ENCODE measurements around the gene NTN1. TPM values are rescaled to one million over a fixed set of nuclear protein-coding genes. Genes with fewer than 3 reads are reported as not detected.

The NTN1 gene
- total RNA-seq, 1 experiment from 2014 or later, result 14.5 TPM

GRCh38 chr17:9290226-9290613 lies 268.9 kb downstream of the NTN1 start:
- ChIA-PET POLR2A (no interaction called here), CTCF (no interaction called here)
- BruUV-seq (replicated peaks), result no TSS peak
- TF ChIP-seq SIN3A (IDR thresholded peaks at IDR 0.05; ENCODE audit: borderline replicate concordance, insufficient read depth, low read depth, low read length), result no peak
- no peak for TF ChIP-seq POLR2AphosphoS5 (IDR thresholded peaks at IDR 0.05; ENCODE audit: low read depth, low read length)
- no peak for TF ChIP-seq CTCF (IDR thresholded peaks at IDR 0.05)
- TF ChIP-seq, protein P1, sequence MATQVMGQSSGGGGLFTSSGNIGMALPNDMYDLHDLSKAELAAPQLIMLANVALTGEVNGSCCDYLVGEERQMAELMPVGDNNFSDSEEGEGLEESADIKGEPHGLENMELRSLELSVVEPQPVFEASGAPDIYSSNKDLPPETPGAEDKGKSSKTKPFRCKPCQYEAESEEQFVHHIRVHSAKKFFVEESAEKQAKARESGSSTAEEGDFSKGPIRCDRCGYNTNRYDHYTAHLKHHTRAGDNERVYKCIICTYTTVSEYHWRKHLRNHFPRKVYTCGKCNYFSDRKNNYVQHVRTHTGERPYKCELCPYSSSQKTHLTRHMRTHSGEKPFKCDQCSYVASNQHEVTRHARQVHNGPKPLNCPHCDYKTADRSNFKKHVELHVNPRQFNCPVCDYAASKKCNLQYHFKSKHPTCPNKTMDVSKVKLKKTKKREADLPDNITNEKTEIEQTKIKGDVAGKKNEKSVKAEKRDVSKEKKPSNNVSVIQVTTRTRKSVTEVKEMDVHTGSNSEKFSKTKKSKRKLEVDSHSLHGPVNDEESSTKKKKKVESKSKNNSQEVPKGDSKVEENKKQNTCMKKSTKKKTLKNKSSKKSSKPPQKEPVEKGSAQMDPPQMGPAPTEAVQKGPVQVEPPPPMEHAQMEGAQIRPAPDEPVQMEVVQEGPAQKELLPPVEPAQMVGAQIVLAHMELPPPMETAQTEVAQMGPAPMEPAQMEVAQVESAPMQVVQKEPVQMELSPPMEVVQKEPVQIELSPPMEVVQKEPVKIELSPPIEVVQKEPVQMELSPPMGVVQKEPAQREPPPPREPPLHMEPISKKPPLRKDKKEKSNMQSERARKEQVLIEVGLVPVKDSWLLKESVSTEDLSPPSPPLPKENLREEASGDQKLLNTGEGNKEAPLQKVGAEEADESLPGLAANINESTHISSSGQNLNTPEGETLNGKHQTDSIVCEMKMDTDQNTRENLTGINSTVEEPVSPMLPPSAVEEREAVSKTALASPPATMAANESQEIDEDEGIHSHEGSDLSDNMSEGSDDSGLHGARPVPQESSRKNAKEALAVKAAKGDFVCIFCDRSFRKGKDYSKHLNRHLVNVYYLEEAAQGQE (IDR thresholded peaks at IDR 0.05; ENCODE audit: insufficient read depth in 1 of 2, low read depth in 2 of 2, low read length in 1 of 2), result no peak
- no peak for TF ChIP-seq TCF7L2 (IDR thresholded peaks at IDR 0.05; ENCODE audit: low read depth, low read length)
- no peaks in the 10 kb centered on the region for H3K4me1 ChIP-seq (ENCODE audit: control insufficient read depth, insufficient read depth, low read length)
- ATAC-seq, result no peak
- intact Hi-C loops (cut with micrococcal nuclease; ENCODE audit: unreplicated experiment), result no loop called here
- in situ Hi-C loops (cut with HindIII; ENCODE audit: low pct_unique_long_range_greater_than_20kb, low sequenced_read_pairs), result no loop called here
- no peak overlapping the region for H3K27ac ChIP-seq (ENCODE audit: low read length)
- no peaks in the 10 kb centered on the region for H3K9me3 ChIP-seq (ENCODE audit: control insufficient read depth, insufficient read depth, low read depth, low read length)
- no peak overlapping the region for H3K4me3 ChIP-seq (ENCODE audit: low read depth in 2 of 2, low read length in 2 of 2)
- H3K27me3 ChIP-seq (ENCODE audit: control insufficient read depth, insufficient read depth, low read length), result no peaks in the 10 kb centered on the region
- no peak for DNase-seq (ENCODE audit: low read depth, low spot score)
- H3K36me3 ChIP-seq (ENCODE audit: control insufficient read depth, insufficient read depth, low read length), result no peaks in the 10 kb centered on the region

DNA sequence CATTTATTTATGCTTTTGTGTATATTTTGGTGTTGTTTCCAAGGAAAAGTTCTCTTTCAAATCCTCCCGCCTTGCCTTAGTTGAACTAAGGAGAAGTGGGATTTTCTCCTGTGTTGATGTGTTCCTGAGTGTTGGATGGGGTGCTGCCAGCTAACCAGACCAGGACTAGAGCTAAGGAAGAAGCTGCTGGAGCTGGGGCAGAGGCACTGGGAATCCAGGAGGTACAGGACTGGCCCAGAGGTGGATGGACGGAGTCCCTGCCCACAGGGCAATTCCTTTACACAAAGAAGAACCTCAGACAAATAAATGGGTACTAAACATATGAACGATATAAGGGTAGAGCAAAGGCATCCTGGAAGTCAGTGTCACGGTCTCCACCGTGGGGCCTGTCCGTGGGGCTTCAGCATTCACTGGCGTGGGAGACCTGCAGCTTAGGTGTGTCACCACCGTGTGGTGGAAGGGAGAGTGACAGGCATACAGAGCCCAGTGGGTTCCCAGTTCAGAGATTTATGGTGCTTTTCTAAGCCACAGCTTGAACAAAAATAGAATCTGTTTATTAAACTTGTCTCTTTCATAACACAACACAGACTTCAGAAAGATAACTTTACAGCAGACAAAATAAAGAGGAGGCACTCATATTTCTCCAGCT lies 270.7 kb downstream of the NTN1 start:
- BruUV-seq (replicated peaks), result no TSS peak
- Histone ChIP-seq H3K4me1 (ENCODE audit: control insufficient read depth, insufficient read depth, low read length) (no peaks in the 10 kb centered on the region), H3K9me3 (ENCODE audit: control insufficient read depth, insufficient read depth, low read depth, low read length) (no peaks in the 10 kb centered on the region), H3K27me3 (ENCODE audit: control insufficient read depth, insufficient read depth, low read length) (no peaks in the 10 kb centered on the region), H3K27ac (ENCODE audit: low read length) (no peak overlapping the region), H3K4me3 (ENCODE audit: low read depth in 2 of 2, low read length in 2 of 2) (no peak overlapping the region), H3K36me3 (ENCODE audit: control insufficient read depth, insufficient read depth, low read length) (no peaks in the 10 kb centered on the region)
- ATAC-seq (peak; percentile 73), DNase-seq (ENCODE audit: low read depth, low spot score) (peak; percentile 43)
- intact Hi-C loops (cut with micrococcal nuclease; ENCODE audit: unreplicated experiment) (no loop called here), in situ Hi-C loops (cut with HindIII; ENCODE audit: low pct_unique_long_range_greater_than_20kb, low sequenced_read_pairs) (no loop called here)
- CTCF ChIA-PET, result interaction anchor here (0.7 kb wide), 1 partner anchor 43 kb away, joined by 3 read pairs; no protein-coding TSS in a partner anchor
- POLR2A ChIA-PET, result no interaction called here
- TF ChIP-seq, protein P1 (IDR thresholded peaks at IDR 0.05; ENCODE audit: insufficient read depth in 1 of 2, low read depth in 2 of 2, low read length in 1 of 2), result no peak
- TF ChIP-seq POLR2AphosphoS5 (IDR thresholded peaks at IDR 0.05; ENCODE audit: low read depth, low read length) (no peak), CTCF (IDR thresholded peaks at IDR 0.05) (peak; percentile 81)
